ENCODE data around the gene ENPP7.

DNA sequence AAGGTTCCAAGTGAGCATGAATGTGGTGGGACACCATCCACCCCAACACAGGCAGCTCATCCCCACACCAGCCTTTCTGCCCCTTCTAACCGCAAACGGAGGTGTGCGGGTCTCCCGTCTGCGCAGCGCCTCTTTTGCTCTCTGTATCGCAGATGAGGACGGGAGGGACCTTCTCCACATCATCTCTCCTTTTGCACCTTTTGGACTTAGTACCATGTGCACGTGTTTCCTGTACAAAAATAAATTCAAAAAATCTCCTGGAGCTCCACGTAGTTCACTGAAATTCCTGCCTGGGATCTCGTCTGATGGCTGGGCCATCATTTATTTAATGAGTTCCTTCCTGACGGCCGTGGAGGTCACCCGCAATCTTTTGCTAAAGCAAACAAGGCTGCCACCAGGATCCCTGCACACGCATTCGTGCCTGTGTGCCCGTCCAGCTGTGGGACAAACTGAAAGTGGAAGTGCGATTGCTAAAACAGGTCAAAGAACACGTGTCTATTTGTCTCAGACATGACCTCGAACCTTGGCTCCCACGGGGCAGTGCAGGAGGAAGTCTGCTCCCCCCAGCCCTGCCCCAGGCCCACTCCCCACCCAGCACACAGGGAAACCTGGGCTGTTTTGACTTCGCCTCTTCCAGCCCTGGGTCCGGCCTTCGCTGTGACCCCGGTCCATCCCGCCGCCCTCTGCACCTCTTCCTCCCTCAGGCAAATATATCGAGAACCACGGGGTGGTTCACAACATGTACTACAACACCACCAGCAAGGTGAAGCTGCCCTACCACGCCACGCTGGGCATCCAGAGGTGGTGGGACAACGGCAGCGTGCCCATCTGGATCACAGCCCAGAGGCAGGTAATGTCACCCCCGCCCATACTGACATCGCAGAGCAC, 2.3 kb downstream of the ENPP7 start:
- TF ChIP-seq ZNF274 (IDR thresholded peaks at IDR 0.05; ENCODE audit: low read depth, low read length), result no peak
- TF ChIP-seq SUZ12 (IDR thresholded peaks at IDR 0.05; ENCODE audit: extremely low read depth, insufficient read depth, insufficient read length), result no peak
